Peyer's patch (tissue), 4 donors: ENCODE measurements around the gene CDH23.

Experiments
- POLR2A ChIP-seq, 2 donors: fragments of 450-650 bp; IDR thresholded peaks; one replicate each; pipeline ENCODE4 v1.5.1; 2017; ENCODE audit warnings: antibody characterized with exemption in 2 of 2, mild to moderate bottlenecking in 2 of 2, moderate library complexity in 2 of 2
- TF ChIP-seq, protein P1 (sequence below), 6 experiments: fragments of 450-650 bp in 4 of 6; fragments of 200-600 bp in 2 of 6; sonication (generic) in 1 of 6; IDR thresholded peaks; one replicate each; pipeline ENCODE4 v1.5.1; 2017 to 2019; ENCODE audit warnings: antibody characterized with exemption in 6 of 6, mild to moderate bottlenecking in 3 of 6, moderate library complexity in 1 of 6

GRCh38 chr10:71423250-71423649 lies 26.5 kb downstream of the CDH23 start:
- TF ChIP-seq, protein P1, sequence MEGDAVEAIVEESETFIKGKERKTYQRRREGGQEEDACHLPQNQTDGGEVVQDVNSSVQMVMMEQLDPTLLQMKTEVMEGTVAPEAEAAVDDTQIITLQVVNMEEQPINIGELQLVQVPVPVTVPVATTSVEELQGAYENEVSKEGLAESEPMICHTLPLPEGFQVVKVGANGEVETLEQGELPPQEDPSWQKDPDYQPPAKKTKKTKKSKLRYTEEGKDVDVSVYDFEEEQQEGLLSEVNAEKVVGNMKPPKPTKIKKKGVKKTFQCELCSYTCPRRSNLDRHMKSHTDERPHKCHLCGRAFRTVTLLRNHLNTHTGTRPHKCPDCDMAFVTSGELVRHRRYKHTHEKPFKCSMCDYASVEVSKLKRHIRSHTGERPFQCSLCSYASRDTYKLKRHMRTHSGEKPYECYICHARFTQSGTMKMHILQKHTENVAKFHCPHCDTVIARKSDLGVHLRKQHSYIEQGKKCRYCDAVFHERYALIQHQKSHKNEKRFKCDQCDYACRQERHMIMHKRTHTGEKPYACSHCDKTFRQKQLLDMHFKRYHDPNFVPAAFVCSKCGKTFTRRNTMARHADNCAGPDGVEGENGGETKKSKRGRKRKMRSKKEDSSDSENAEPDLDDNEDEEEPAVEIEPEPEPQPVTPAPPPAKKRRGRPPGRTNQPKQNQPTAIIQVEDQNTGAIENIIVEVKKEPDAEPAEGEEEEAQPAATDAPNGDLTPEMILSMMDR (IDR thresholded peaks at IDR 0.05) = no peak
- TF ChIP-seq POLR2A (IDR thresholded peaks at IDR 0.05) = no peak
